Subcutaneous adipose tissue (tissue), 4 donors: ENCODE data around the gene SDS. TPM values are rescaled to one million over a fixed set of nuclear protein-coding genes. Genes with fewer than 3 reads are reported as not detected.

Experiments
- total RNA-seq, 4 donors: library from RNA; depleted of rRNA; stranded (reverse); fragments of >200 nt; gene quantifications; one replicate each; pipeline ENCODE4 v1.1.0, GENCODE V29; 2016

SDS gene
- total RNA-seq, 4 donors from 2014 or later = 1.3 to 67.7 TPM; not detected in 2

Other genes starting within 250 kb of the SDS start
- 100 to 1,000 TPM in 1 of 4 donors, 10 to 100 TPM in 3; 27.7 to 107 (median 46.2) TPM for gene DDX54, start 218.4 kb downstream of the SDS start, total RNA-seq
- 10 to 100 TPM in 1 of 4 donors, 1 to 10 TPM in 3; 8.3 to 11.0 (median 9.4) TPM for gene RITA1, start 218.2 kb downstream of the SDS start, total RNA-seq
- 10 to 100 TPM; 27.6 to 82.3 (median 46.3) TPM for gene TPCN1, start 182.4 kb downstream of the SDS start, total RNA-seq
- 10 to 100 TPM; 16.8 to 53.9 (median 39.1) TPM for gene SLC8B1, start 68.8 kb downstream of the SDS start, total RNA-seq
- 10 to 100 TPM; 31.8 to 69.7 (median 59.5) TPM for gene PLBD2, start 45.3 kb downstream of the SDS start, total RNA-seq
- 10 to 100 TPM in 1 of 4 donors, 1 to 10 TPM in 3; 2.9 to 12.1 (median 6.3) TPM for gene SDSL, start 18.5 kb upstream of the SDS start, total RNA-seq
- gene LHX5, start 68.0 kb upstream of the SDS start, total RNA-seq = not detected